Liver (tissue), 10 donors: ENCODE measurements around the gene PCGF2. TPM values are rescaled to one million over a fixed set of nuclear protein-coding genes. Genes with fewer than 3 reads are reported as not detected.

Experiments
- DNase-seq: peaks from one replicate; pipeline ENCODE4 v3.0.0-alpha.2; 2017; ENCODE audit warnings: low spot score
- H3K27ac ChIP-seq, 2 donors: one replicate each; pipeline ENCODE4 v1.7.0; 2013; ENCODE audit warnings: inconsistent platforms in 2 of 2, low read length in 2 of 2, control low read depth in 1 of 2, low read depth in 1 of 2, mild to moderate bottlenecking in 1 of 2
- H3K27me3 ChIP-seq, 4 donors: one replicate each; pipeline versions ENCODE4 v1.6.1 to v1.7.0; 2013; ENCODE audit warnings: low read length in 3 of 4, inconsistent platforms in 1 of 4, mild to moderate bottlenecking in 1 of 4, moderate library complexity in 1 of 4; ENCODE audit not compliant: control insufficient read depth in 4 of 4, insufficient read depth in 4 of 4
- H3K36me3 ChIP-seq, 4 donors: one replicate each; pipeline versions ENCODE4 v1.6.1 to v1.7.0; 2013; ENCODE audit warnings: low read length in 3 of 4, mild to moderate bottlenecking in 3 of 4, low read depth in 1 of 4, moderate library complexity in 1 of 4; ENCODE audit not compliant: control insufficient read depth in 4 of 4, insufficient read depth in 3 of 4
- H3K4me1 ChIP-seq, 4 donors: one replicate each; pipeline versions ENCODE4 v1.6.1 to v1.7.0; 2013; ENCODE audit warnings: low read length in 3 of 4, mild to moderate bottlenecking in 3 of 4, moderate library complexity in 1 of 4; ENCODE audit not compliant: control insufficient read depth in 4 of 4, insufficient read depth in 4 of 4
- H3K4me3 ChIP-seq, 3 donors: one replicate each; pipeline versions ENCODE4 v1.6.1 to v1.7.0; 2013; ENCODE audit warnings: low read length in 3 of 3, control low read depth in 1 of 3, low read depth in 1 of 3, mild to moderate bottlenecking in 1 of 3
- H3K9ac ChIP-seq, 2 donors: one replicate each; pipeline ENCODE4 v1.7.0; 2013; ENCODE audit warnings: low read length in 2 of 2, mild to moderate bottlenecking in 2 of 2, moderate library complexity in 2 of 2, control low read depth in 1 of 2, low read depth in 1 of 2
- H3K9me3 ChIP-seq, 4 donors: one replicate each; pipeline versions ENCODE4 v1.6.1 to v1.7.0; 2013; ENCODE audit warnings: low read length in 3 of 4; ENCODE audit not compliant: control insufficient read depth in 4 of 4
- CTCF ChIP-seq: fragments of 150-350 bp; IDR thresholded peaks from 2 replicates; pipeline ENCODE4 v1.5.1; 2017; ENCODE audit warnings: improper control_type of control experiment, low read depth, low read length; ENCODE audit not compliant: missing input control
- FOXA1 ChIP-seq: IDR thresholded peaks from 2 replicates; pipeline ENCODE4 v1.6.1; 2016; ENCODE audit warnings: antibody characterized with exemption
- FOXA2 ChIP-seq: IDR thresholded peaks from 2 replicates; pipeline ENCODE4 v1.6.1; 2016; ENCODE audit warnings: antibody characterized with exemption
- GABPA ChIP-seq, 2 donors: IDR thresholded peaks in 1 of 2; conservative IDR thresholded peaks in 1 of 2; 2 replicates each; pipeline ENCODE4 v1.6.1; 2016; ENCODE audit warnings: antibody characterized with exemption in 2 of 2, mild to moderate bottlenecking in 1 of 2, moderate library complexity in 1 of 2
- REST ChIP-seq: IDR thresholded peaks from 2 replicates; pipeline ENCODE4 v1.6.1; 2016; ENCODE audit warnings: antibody characterized with exemption, mild to moderate bottlenecking
- YY1 ChIP-seq: IDR thresholded peaks from 2 replicates; pipeline ENCODE4 v1.6.1; 2016; ENCODE audit warnings: antibody characterized with exemption, mild to moderate bottlenecking
- WGBS: extraction: QIAGEN DNeasy Blood & Tissue Kit; methylation state at CpG from one replicate; pipeline ENCODE4 v1.1.7; 2013; 5-methylcytosine and 5-hydroxymethylcytosine counted together
- polyA plus RNA-seq, 2 donors: library from polyadenylated mRNA; stranded (reverse) in 1 of 2; unstranded in 1 of 2; fragments of 200-250 nt in 1 of 2; fragments of >200 nt in 1 of 2; fragmentation: Nextera tagmentation in 1 of 2; extraction: Ambion mirVana in 1 of 2; gene quantifications; one replicate each; pipeline versions ENCODE4 v1.2.1 to v1.2.3, GENCODE V29; 2013 to 2015
- small RNA-seq: library from RNA; depleted of rRNA; stranded (forward); fragments of <200 nt; gene quantifications from one replicate; pipeline ENCODE3, GENCODE V24; 2014
- total RNA-seq, 2 donors: library from RNA; depleted of rRNA; stranded (reverse); fragments of >200 nt; gene quantifications; one replicate each; pipeline ENCODE4 v1.2.3, GENCODE V29; 2014
- donor health status: healthy.
- donor health status: healthy.
- donor health status: healthy.
- donor health status: healthy.
- donor health status: healthy.

The PCGF2 gene
- total and polyA plus RNA-seq, 4 donors: 1.2 to 3.2 (median 1.8) TPM

GRCh38 chr17:38687286-38687685, 60.9 kb downstream of the PCGF2 start (continued):
- TF ChIP-seq REST (no peak), CTCF (no peak), YY1 (no peak), GABPA (IDR thresholded peaks at IDR 0.05 in 1 of 2, conservative IDR thresholded peaks at IDR 0.05 in 1 of 2) (no peak)

- Histone ChIP-seq H3K9me3 (no peaks in the 10 kb centered on the region), H3K4me1 (no peaks in the 10 kb centered on the region), H3K27ac (no peak overlapping the region), H3K4me3 (no peak overlapping the region), H3K36me3 (no peaks in the 10 kb centered on the region), H3K9ac (no peak overlapping the region), H3K27me3 (no peaks in the 10 kb centered on the region)
- 72% methylated on average over 12 of the region's 12 CpGs for WGBS
- no peak for DNase-seq
- no peak for TF ChIP-seq FOXA1
- TF ChIP-seq FOXA2: no peak
Measured at GRCh38 chr17:38685491-38685890, 62.6 kb downstream of the PCGF2 start.

Small RNA genes within 50 kb of the gene (small RNA-seq; reads per million reads assigned to genes)
- gene MIR4726: not detected
- not detected for gene MIR4734
- 0.38 reads per million, percentile 41 among the genes with 10 or more reads in this experiment for gene RNA5SP440
- not detected for gene RNU6-866P

Other genes with a start within 250 kb of the PCGF2 start
- 1 to 10 TPM in 1 of 2 donors, under 1 TPM in 1; 0.05 to 3.2 TPM for gene SRCIN1, start 142.4 kb downstream of the PCGF2 start, total RNA-seq
- 1 to 10 TPM; 2.2 to 5.3 TPM for gene SRCIN1, start 142.4 kb downstream of the PCGF2 start, polyA plus RNA-seq
- gene EPOP, start 73.4 kb downstream of the PCGF2 start, total RNA-seq: 1 to 10 TPM in 1 of 2 donors, under 1 TPM in 1; 0.37 to 1.8 TPM
- gene EPOP, start 73.4 kb downstream of the PCGF2 start, polyA plus RNA-seq: 1 to 10 TPM in 1 of 2 donors, under 1 TPM in 1; 0.32 to 1.9 TPM
- gene MLLT6, start 43.1 kb downstream of the PCGF2 start, total RNA-seq: 10 to 100 TPM in 1 of 2 donors, 1 to 10 TPM in 1; 8.5 to 22.8 TPM
- 1 to 10 TPM; 3.3 to 7.7 TPM for gene MLLT6, start 43.1 kb downstream of the PCGF2 start, polyA plus RNA-seq
- 1 to 10 TPM; 4.5 to 9.0 TPM for gene CISD3, start 18.0 kb downstream of the PCGF2 start, total RNA-seq
- gene CISD3, start 18.0 kb downstream of the PCGF2 start, polyA plus RNA-seq: 100 to 1,000 TPM in 1 of 2 donors, 10 to 100 TPM in 1; 65.6 to 152 TPM
- 100 to 1,000 TPM; 121 to 137 TPM for gene PSMB3, start 4.4 kb upstream of the PCGF2 start, total RNA-seq
- 100 to 1,000 TPM; 200 to 279 TPM for gene PSMB3, start 4.4 kb upstream of the PCGF2 start, polyA plus RNA-seq
- gene PIP4K2B, start 51.2 kb upstream of the PCGF2 start, total RNA-seq: 10 to 100 TPM; 18.2 to 21.5 TPM
- 1 to 10 TPM; 2.4 to 9.0 TPM for gene PIP4K2B, start 51.2 kb upstream of the PCGF2 start, polyA plus RNA-seq
- gene CWC25, start 77.0 kb upstream of the PCGF2 start, total RNA-seq: 1 to 10 TPM; 5.7 to 10.0 TPM
- gene CWC25, start 77.0 kb upstream of the PCGF2 start, polyA plus RNA-seq: 1 to 10 TPM; 6.2 to 8.6 TPM
- gene RPL23, start 105.4 kb upstream of the PCGF2 start, total RNA-seq: 100 to 1,000 TPM; 284 to 797 TPM
- 100 to 1,000 TPM; 552 to 740 TPM for gene RPL23, start 105.4 kb upstream of the PCGF2 start, polyA plus RNA-seq
- gene LASP1, start 121.7 kb upstream of the PCGF2 start, total RNA-seq: 10 to 100 TPM; 59.4 to 77.4 TPM
- gene LASP1, start 121.7 kb upstream of the PCGF2 start, polyA plus RNA-seq: 10 to 100 TPM; 18.2 to 77.7 TPM
- not detected for gene FBXO47, start 219.1 kb upstream of the PCGF2 start, total RNA-seq
- gene FBXO47, start 219.1 kb upstream of the PCGF2 start, polyA plus RNA-seq: not detected